Spleen (tissue), 11 donors: ENCODE data around the gene TNPO1. TPM values are rescaled to one million over a fixed set of nuclear protein-coding genes. Genes with fewer than 3 reads are reported as not detected.

Source experiments
- DNase-seq: peaks from one replicate; pipeline ENCODE4 v3.0.0-alpha.2; 2020
- H3K27ac ChIP-seq, 8 donors: fragments of 200-600 bp; sonication (generic) in 7 of 8; 1 replicate in 4 of 8; 2 replicates in 4 of 8; pipeline versions ENCODE4 v1.5.0 to v1.8.0; 2016 to 2021; ENCODE audit warnings: inconsistent platforms in 4 of 8, mild to moderate bottlenecking in 4 of 8, moderate library complexity in 1 of 8
- H3K27me3 ChIP-seq, 7 donors: fragments of 200-600 bp; sonication (generic) in 6 of 7; replicated peaks in 1 of 7; 1 replicate in 4 of 7; 2 replicates in 3 of 7; pipeline versions ENCODE4 v1.5.0 to v1.8.0; 2016 to 2021; ENCODE audit warnings: inconsistent platforms in 3 of 7, mild to moderate bottlenecking in 1 of 7
- H3K36me3 ChIP-seq, 6 donors: fragments of 200-600 bp; sonication (generic) in 5 of 6; 1 replicate in 4 of 6; 2 replicates in 2 of 6; pipeline versions ENCODE4 v1.5.0 to v1.8.0; 2016 to 2021; ENCODE audit warnings: inconsistent platforms in 2 of 6
- H3K4me1 ChIP-seq, 6 donors: fragments of 200-600 bp; sonication (generic) in 5 of 6; 1 replicate in 3 of 6; 2 replicates in 3 of 6; pipeline versions ENCODE4 v1.5.0 to v1.8.0; 2016 to 2021; ENCODE audit warnings: inconsistent platforms in 3 of 6
- H3K4me3 ChIP-seq, 8 donors: fragments of 200-600 bp; sonication (generic) in 7 of 8; 1 replicate in 4 of 8; 2 replicates in 4 of 8; pipeline versions ENCODE4 v1.5.0 to v1.8.0; 2016 to 2021; ENCODE audit warnings: inconsistent platforms in 4 of 8, mild to moderate bottlenecking in 4 of 8, moderate library complexity in 2 of 8
- H3K9me3 ChIP-seq, 8 donors: fragments of 200-600 bp; sonication (generic) in 7 of 8; 1 replicate in 4 of 8; 2 replicates in 4 of 8; pipeline versions ENCODE4 v1.5.0 to v1.8.0; 2016 to 2021; ENCODE audit warnings: inconsistent platforms in 4 of 8
- CTCF ChIP-seq, 11 experiments: fragments of 200-600 bp in 7 of 11; fragments of 450-650 bp in 4 of 11; sonication (generic) in 4 of 11; IDR thresholded peaks in 8 of 11; conservative IDR thresholded peaks in 3 of 11; 1 replicate in 7 of 11; 2 replicates in 4 of 11; pipeline versions ENCODE4 v1.4.0 to v1.8.0; 2016 to 2021; ENCODE audit warnings: antibody characterized with exemption in 11 of 11, inconsistent platforms in 4 of 11, mild to moderate bottlenecking in 1 of 11
- POLR2A ChIP-seq, 3 donors: fragments of 450-650 bp; IDR thresholded peaks; one replicate each; pipeline ENCODE4 v1.5.1; 2017; ENCODE audit warnings: antibody characterized with exemption in 3 of 3, mild to moderate bottlenecking in 1 of 3
- POLR2AphosphoS5 ChIP-seq, 3 donors: sonication (generic); formaldehyde crosslinking; IDR thresholded peaks; one replicate each; pipeline ENCODE4 v1.5.1; 2017; ENCODE audit warnings: antibody characterized with exemption in 3 of 3
- WGBS, 5 donors: extraction: QIAGEN DNeasy Blood & Tissue Kit in 3 of 5; methylation state at CpG; one replicate each; pipeline versions ENCODE4 v1.1.5 to v1.1.7; 2013 to 2018; 5-methylcytosine and 5-hydroxymethylcytosine counted together
- intact Hi-C: fragments of 100-400 bp; cut with DNase I; formaldehyde crosslinking; loops from one replicate; pipeline ENCODE4 v1.15.0; 2023; ENCODE audit warnings: low total_unique reads
- polyA plus RNA-seq, 3 donors: library from polyadenylated mRNA; stranded (reverse); fragments of 200-250 nt; gene quantifications; one replicate each; pipeline ENCODE4 v1.2.1, GENCODE V29; 2013
- total RNA-seq, 7 donors: library from RNA; depleted of rRNA in 3 of 7; stranded (reverse); fragments of >200 nt in 3 of 7; fragmentation: NEBNext Ultra II Directional in 4 of 7; extraction: Animal tissue kit (Norgen Biotek cat#: 25700) in 4 of 7; gene quantifications; one replicate each; pipeline versions ENCODE4 v1.1.0 to v1.2.1, GENCODE V29; 2016 to 2021
- donor health status: healthy with polysubstance abuse.
- donor health status: DM: no; HTN: no; CAD: no; lungs with moderate emphysema.
- donor health status: DM: no; HTN: no; CAD: no.
- donor health status: Bipolar disorder and iron deficiency.
- donor health status: healthy.
- donor health status: DM: no; HTN: no; CAD: no.
- donor health status: DM: yes; HTN: yes; CAD: no.

Gene TNPO1
- total and polyA plus RNA-seq, 10 donors, result 5.7 to 192 (median 85.7) TPM

GRCh38 chr5:72955768-72956323 lies 139.4 kb downstream of the TNPO1 start, which contains the start of gene FCHO2:
Gene FCHO2, plus strand, starts transcription at chr5:72956041. Its CDS starts 56 bp downstream, at chr5:72956097.
- no peaks in the 10 kb centered on the region for H3K36me3 ChIP-seq
- DNase-seq, result peak; percentile 100
- H3K27me3 ChIP-seq, result peaks cover 0 to 9% (median 0%) of the 10 kb centered on the region in 7 donors
- 0 to 1% (median 1%) methylated on average over 16 to 64 of the region's 64 CpGs; no CpG with 5 or more reads in 1 of the 5 donors for WGBS, 5 donors
- TF ChIP-seq POLR2AphosphoS5 (IDR thresholded peaks at IDR 0.05), result peak; percentile 84 to 93 (median 89)
- peak in 2 of 3 donors; percentile 28 to 77 for TF ChIP-seq POLR2A (IDR thresholded peaks at IDR 0.05)
- peak; percentile 93 to 98 (median 96) for TF ChIP-seq CTCF (IDR thresholded peaks at IDR 0.05 in 8 of 11, conservative IDR thresholded peaks at IDR 0.05 in 3 of 11)
- intact Hi-C loops, result no loop called here
- peak within 1 kb of the TSS; percentile 74 to 92 (median 86) for H3K4me3 ChIP-seq
- peaks cover 0 to 57% (median 38%) of the 10 kb centered on the region in 6 donors for H3K4me1 ChIP-seq
- no peaks in the 10 kb centered on the region for H3K9me3 ChIP-seq
- peak within 1 kb of the TSS; percentile 83 to 97 (median 94) for H3K27ac ChIP-seq

GRCh38 chr5:72956324-72957140 lies 140.1 kb downstream of the TNPO1 start:
- H3K4me3 ChIP-seq, result peak overlapping the region; percentile 74 to 92 (median 86)
- H3K4me1 ChIP-seq, result peaks cover 0 to 58% (median 38%) of the 10 kb centered on the region in 6 donors
- no peaks in the 10 kb centered on the region for H3K9me3 ChIP-seq
- peak; percentile 89 for DNase-seq
- intact Hi-C loops, result no loop called here
- peaks cover 0 to 9% (median 0%) of the 10 kb centered on the region in 7 donors for H3K27me3 ChIP-seq
- 1 to 4% (median 1%) methylated on average over 14 to 51 of the region's 51 CpGs for WGBS, 5 donors
- no peaks in the 10 kb centered on the region for H3K36me3 ChIP-seq
- H3K27ac ChIP-seq, result peak overlapping the region; percentile 83 to 97 (median 94)
- TF ChIP-seq POLR2A (IDR thresholded peaks at IDR 0.05), result no peak
- TF ChIP-seq POLR2AphosphoS5 (IDR thresholded peaks at IDR 0.05), result peak in 1 of 3 donors; percentile 3
- no peak for TF ChIP-seq CTCF (IDR thresholded peaks at IDR 0.05 in 8 of 11, conservative IDR thresholded peaks at IDR 0.05 in 3 of 11)

GRCh38 chr5:72957337-72957736 lies 140.9 kb downstream of the TNPO1 start:
- intact Hi-C loops, result no loop called here
- no peak for DNase-seq
- 71 to 90% (median 87%) methylated on average over 1 of the region's 1 CpG for WGBS, 5 donors
- H3K27ac ChIP-seq, result peak overlapping the region in 7 of 8 donors; percentile 5 to 97 (median 95)
- H3K9me3 ChIP-seq, result no peaks in the 10 kb centered on the region
- H3K27me3 ChIP-seq, result peaks cover 0 to 9% (median 0%) of the 10 kb centered on the region in 7 donors
- peak overlapping the region; percentile 10 to 91 (median 83) for H3K4me3 ChIP-seq
- H3K4me1 ChIP-seq, result peaks cover 0 to 58% (median 37%) of the 10 kb centered on the region in 6 donors
- no peaks in the 10 kb centered on the region for H3K36me3 ChIP-seq
- TF ChIP-seq POLR2A (IDR thresholded peaks at IDR 0.05), result no peak
- no peak for TF ChIP-seq CTCF (IDR thresholded peaks at IDR 0.05 in 8 of 11, conservative IDR thresholded peaks at IDR 0.05 in 3 of 11)
- TF ChIP-seq POLR2AphosphoS5 (IDR thresholded peaks at IDR 0.05), result no peak

- Histone ChIP-seq H3K4me3 (peak overlapping the region in 2 of 8 donors; percentile 1 to 91), H3K27ac (peak overlapping the region in 1 of 8 donors; percentile 14), H3K36me3 (no peaks in the 10 kb centered on the region), H3K27me3 (peaks cover 0 to 9% (median 0%) of the 10 kb centered on the region in 7 donors), H3K9me3 (no peaks in the 10 kb centered on the region), H3K4me1 (peaks cover 3 to 55% (median 35%) of the 10 kb centered on the region in 6 donors)
- intact Hi-C loops, result no loop called here
- TF ChIP-seq POLR2AphosphoS5 (IDR thresholded peaks at IDR 0.05), result no peak
- no peak for TF ChIP-seq POLR2A (IDR thresholded peaks at IDR 0.05)
- no peak for TF ChIP-seq CTCF (IDR thresholded peaks at IDR 0.05 in 8 of 11, conservative IDR thresholded peaks at IDR 0.05 in 3 of 11)
- DNase-seq, result no peak
- WGBS, 5 donors, result 95 to 100% (median 97%) methylated on average over 1 of the region's 1 CpG
These were observed 142.8 kb downstream of the TNPO1 start for GRCh38 chr5:72959257-72959656.
